ENCODE data around the gene TMEM151A.

DNA sequence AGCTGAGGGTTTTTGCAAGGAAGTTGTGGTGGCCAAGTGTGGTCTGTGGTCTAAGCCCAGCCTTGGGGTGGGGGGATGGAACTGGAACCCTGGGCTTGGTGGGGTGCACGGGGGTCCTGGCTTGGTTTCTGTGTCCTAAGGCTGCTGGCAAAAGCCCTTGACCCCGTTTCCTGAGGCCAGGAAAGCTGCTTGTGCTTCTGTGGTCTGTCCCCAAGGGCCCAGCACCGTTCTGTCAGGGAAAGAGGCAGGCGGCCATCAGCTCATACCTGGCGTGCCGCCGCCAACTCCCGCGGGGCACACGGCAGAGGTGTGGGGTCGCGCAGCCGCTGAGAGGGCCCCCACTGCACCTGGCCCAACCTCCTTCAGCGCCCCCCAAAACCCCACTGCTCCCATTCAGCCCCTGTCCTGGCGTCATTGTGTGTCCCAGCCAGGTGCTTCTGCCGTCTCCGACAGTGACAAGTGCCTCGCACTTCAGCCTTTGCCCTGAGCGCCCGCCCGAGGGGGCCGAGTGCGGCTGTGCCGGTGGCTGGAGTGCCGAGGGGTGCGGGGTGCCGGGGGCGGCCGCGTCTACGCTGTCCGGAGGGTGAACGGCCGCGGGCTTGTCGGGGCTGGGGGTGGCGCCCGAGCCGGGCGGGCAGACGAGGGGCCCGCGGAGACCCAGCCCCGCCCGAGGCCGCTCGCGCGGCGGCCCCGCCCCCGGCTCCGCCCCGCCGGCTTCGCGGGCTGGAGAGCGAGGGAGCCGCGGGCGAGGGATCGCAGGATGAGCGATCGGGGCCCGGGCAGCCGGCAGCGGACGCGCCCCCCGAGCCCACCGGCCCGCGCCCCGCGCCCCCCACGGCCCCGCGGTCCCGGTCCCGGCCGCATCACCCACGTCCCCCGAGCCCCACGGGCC, 14.0 kb upstream of the TMEM151A start, which contains the start of gene CNIH2:
- TF ChIP-seq, protein P1, sequence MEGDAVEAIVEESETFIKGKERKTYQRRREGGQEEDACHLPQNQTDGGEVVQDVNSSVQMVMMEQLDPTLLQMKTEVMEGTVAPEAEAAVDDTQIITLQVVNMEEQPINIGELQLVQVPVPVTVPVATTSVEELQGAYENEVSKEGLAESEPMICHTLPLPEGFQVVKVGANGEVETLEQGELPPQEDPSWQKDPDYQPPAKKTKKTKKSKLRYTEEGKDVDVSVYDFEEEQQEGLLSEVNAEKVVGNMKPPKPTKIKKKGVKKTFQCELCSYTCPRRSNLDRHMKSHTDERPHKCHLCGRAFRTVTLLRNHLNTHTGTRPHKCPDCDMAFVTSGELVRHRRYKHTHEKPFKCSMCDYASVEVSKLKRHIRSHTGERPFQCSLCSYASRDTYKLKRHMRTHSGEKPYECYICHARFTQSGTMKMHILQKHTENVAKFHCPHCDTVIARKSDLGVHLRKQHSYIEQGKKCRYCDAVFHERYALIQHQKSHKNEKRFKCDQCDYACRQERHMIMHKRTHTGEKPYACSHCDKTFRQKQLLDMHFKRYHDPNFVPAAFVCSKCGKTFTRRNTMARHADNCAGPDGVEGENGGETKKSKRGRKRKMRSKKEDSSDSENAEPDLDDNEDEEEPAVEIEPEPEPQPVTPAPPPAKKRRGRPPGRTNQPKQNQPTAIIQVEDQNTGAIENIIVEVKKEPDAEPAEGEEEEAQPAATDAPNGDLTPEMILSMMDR (conservative IDR thresholded peaks at IDR 0.05 in 1 of 2, IDR thresholded peaks at IDR 0.05 in 1 of 2; ENCODE audit: low read depth in 1 of 2, low read length in 2 of 2) = no peak
- no peak for TF ChIP-seq EZH2 (IDR thresholded peaks at IDR 0.05; ENCODE audit: low read length, missing control alignments)

Data from fibroblast of lung (primary cell).